HepG2 (cell line): ENCODE data around the gene KATNB1. TPM values are rescaled to one million over a fixed set of nuclear protein-coding genes. Genes with fewer than 3 reads are reported as not detected.

ENCODE experiments used
- DR1 ChIP-seq: sonication (generic); formaldehyde crosslinking; IDR thresholded peaks from 2 replicates; pipeline ENCODE4 v1.8.0; 2021; ENCODE audit warnings: mild to moderate bottlenecking, missing genetic modification reagents, inconsistent platforms
- FLYWCH1 ChIP-seq: sonication (generic); formaldehyde crosslinking; IDR thresholded peaks from 2 replicates; pipeline ENCODE4 v1.8.1; 2023; ENCODE audit warnings: mild to moderate bottlenecking, missing genetic modification reagents
- GATAD1 ChIP-seq: IDR thresholded peaks from 2 replicates; pipeline ENCODE4 v1.6.1; 2016; ENCODE audit warnings: missing genetic modification reagents, missing compliant biosample characterization
- HNRNPLL ChIP-seq: fragments of 200-400 bp; formaldehyde crosslinking; IDR thresholded peaks from 2 replicates; pipeline ENCODE4 v1.6.1; 2017; ENCODE audit warnings: mild to moderate bottlenecking, low read depth, low read length; ENCODE audit not compliant: poor library complexity, severe bottlenecking
- MBNL3 ChIP-seq: fragments of 250-450 bp; sonication (Bioruptor Pico); conservative IDR thresholded peaks from 2 replicates; pipeline ENCODE4 v1.8.0; 2022; ENCODE audit warnings: mild to moderate bottlenecking, inconsistent platforms
- POGZ ChIP-seq: sonication (generic); formaldehyde crosslinking; IDR thresholded peaks from 2 replicates; pipeline ENCODE4 v1.4.0; 2020; ENCODE audit warnings: mild to moderate bottlenecking, missing genetic modification reagents
- POLR2AphosphoS5 ChIP-seq: IDR thresholded peaks from 2 replicates; pipeline ENCODE4 v1.6.1; 2012; ENCODE audit warnings: low read depth, low read length
- PTBP1 ChIP-seq: fragments of 200-400 bp; formaldehyde crosslinking; IDR thresholded peaks from 2 replicates; pipeline ENCODE4 v1.6.1; 2018; ENCODE audit warnings: low read length, low read depth; ENCODE audit not compliant: poor library complexity, severe bottlenecking
- RAD51 ChIP-seq: fragments of 450-650 bp; IDR thresholded peaks from 2 replicates; pipeline ENCODE4 v1.6.1; 2016; ENCODE audit warnings: borderline replicate concordance
- SMYD3 ChIP-seq: sonication (generic); formaldehyde crosslinking; IDR thresholded peaks from 2 replicates; pipeline ENCODE4 v1.8.1; 2023; ENCODE audit warnings: mild to moderate bottlenecking, missing genetic modification reagents
- XBP1 ChIP-seq: sonication (generic); formaldehyde crosslinking; IDR thresholded peaks from 2 replicates; pipeline ENCODE4 v1.5.0; 2020; ENCODE audit warnings: missing genetic modification reagents
- ZIK1 ChIP-seq: sonication (generic); formaldehyde crosslinking; IDR thresholded peaks from 2 replicates; pipeline ENCODE4 v1.5.0; 2020; ENCODE audit warnings: mild to moderate bottlenecking, low read depth, missing genetic modification reagents, borderline replicate concordance
- ZMYM2 ChIP-seq: sonication (generic); formaldehyde crosslinking; IDR thresholded peaks from 2 replicates; pipeline ENCODE4 v1.8.0; 2022; ENCODE audit warnings: mild to moderate bottlenecking, missing genetic modification reagents
- ZNF121 ChIP-seq: sonication (generic); formaldehyde crosslinking; IDR thresholded peaks from 2 replicates; pipeline ENCODE4 v1.5.0; 2020; ENCODE audit warnings: mild to moderate bottlenecking, missing genetic modification reagents
- ZNF788 ChIP-seq: sonication (generic); formaldehyde crosslinking; IDR thresholded peaks from 2 replicates; pipeline ENCODE4 v1.5.0; 2020; ENCODE audit warnings: mild to moderate bottlenecking, missing genetic modification reagents, borderline replicate concordance
- polyA plus RNA-seq, 8 experiments: library from polyadenylated mRNA; depleted of rRNA in 3 of 8; stranded (reverse) in 7 of 8; unstranded in 1 of 8; fragments of >200 nt; fragmentation: Illumina TruSeq in 4 of 8; extraction: Trizol in 4 of 8; gene quantifications; 2 replicates each; pipeline versions ENCODE4 v1.2.1 to v1.2.3, GENCODE V29; 2011 to 2016; ENCODE audit warnings: low read depth in 4 of 8, missing spikeins in 1 of 8, mixed read lengths in 1 of 8; ENCODE audit not compliant: insufficient read depth in 1 of 8
- total RNA-seq, 5 experiments: library from RNA; depleted of rRNA; stranded (reverse); fragments of >200 nt; fragmentation: Illumina TruSeq; extraction: Trizol; gene quantifications; 2 replicates each; pipeline ENCODE4 v1.2.3, GENCODE V29; 2016; ENCODE audit warnings: low read depth in 1 of 5
- TF ChIP-seq, protein P1 (sequence below): sonication (generic); formaldehyde crosslinking; IDR thresholded peaks from 2 replicates; pipeline ENCODE4 v1.4.0; 2020; ENCODE audit warnings: low read depth, missing genetic modification reagents
- TF ChIP-seq, protein P2 (sequence below): IDR thresholded peaks from 2 replicates; pipeline ENCODE4 v1.6.1; 2016; ENCODE audit warnings: missing compliant biosample characterization, missing genetic modification reagents, borderline replicate concordance
- TF ChIP-seq, protein P3 (sequence below): sonication (generic); formaldehyde crosslinking; IDR thresholded peaks from 2 replicates; pipeline ENCODE4 v1.9.0; 2021; ENCODE audit warnings: missing genetic modification reagents, borderline replicate concordance
- TF ChIP-seq, protein P4 (sequence below): sonication (generic); formaldehyde crosslinking; IDR thresholded peaks from 2 replicates; pipeline ENCODE4 v1.5.1; 2020; ENCODE audit warnings: mild to moderate bottlenecking, missing genetic modification reagents, moderate library complexity

Gene KATNB1
- total and polyA plus RNA-seq, 2 of the 13 experiments (the other 11 are each of a cell fraction or from before 2014, with no cell fraction given), result 31.5 to 43.5 TPM

DNA sequence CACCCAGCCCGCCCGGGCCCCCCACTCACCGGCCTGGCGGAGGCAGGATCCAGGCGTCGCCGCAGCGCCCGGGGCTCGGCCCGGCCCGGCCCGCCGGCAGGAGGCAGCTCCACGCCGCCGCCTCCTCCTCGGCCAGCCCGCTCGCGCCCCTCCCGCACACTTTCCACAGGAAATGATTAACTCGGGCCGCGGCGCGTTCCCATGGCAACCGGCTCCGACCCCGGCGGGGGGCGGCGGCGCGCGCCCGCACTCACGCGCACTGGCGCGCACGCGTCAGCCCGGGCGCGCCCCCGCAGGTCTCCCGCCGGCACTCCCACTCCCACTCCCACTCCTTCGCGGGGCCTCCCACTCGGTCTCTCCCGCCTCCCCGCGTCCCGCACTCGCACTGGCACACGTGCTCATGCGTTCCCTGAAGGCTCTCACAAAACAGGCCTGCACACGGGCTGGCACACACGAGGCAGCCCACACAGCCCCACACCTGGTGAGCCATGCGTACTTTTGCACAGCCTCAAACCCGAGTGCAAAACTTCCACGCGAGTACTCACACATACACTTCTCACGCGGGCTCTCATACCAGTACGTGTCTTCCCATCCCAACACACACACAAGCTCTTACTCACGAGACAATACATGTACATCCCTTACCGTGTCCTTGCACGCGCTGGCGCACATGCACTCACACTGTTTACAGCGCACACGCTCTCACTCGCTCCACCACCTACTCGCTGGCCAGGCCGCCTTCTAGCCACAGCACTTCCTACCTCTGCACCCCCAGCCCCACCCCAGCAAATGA, 67.0 kb downstream of the KATNB1 start, which contains the start of gene KIFC3 (continued):
- TF ChIP-seq, protein P1, sequence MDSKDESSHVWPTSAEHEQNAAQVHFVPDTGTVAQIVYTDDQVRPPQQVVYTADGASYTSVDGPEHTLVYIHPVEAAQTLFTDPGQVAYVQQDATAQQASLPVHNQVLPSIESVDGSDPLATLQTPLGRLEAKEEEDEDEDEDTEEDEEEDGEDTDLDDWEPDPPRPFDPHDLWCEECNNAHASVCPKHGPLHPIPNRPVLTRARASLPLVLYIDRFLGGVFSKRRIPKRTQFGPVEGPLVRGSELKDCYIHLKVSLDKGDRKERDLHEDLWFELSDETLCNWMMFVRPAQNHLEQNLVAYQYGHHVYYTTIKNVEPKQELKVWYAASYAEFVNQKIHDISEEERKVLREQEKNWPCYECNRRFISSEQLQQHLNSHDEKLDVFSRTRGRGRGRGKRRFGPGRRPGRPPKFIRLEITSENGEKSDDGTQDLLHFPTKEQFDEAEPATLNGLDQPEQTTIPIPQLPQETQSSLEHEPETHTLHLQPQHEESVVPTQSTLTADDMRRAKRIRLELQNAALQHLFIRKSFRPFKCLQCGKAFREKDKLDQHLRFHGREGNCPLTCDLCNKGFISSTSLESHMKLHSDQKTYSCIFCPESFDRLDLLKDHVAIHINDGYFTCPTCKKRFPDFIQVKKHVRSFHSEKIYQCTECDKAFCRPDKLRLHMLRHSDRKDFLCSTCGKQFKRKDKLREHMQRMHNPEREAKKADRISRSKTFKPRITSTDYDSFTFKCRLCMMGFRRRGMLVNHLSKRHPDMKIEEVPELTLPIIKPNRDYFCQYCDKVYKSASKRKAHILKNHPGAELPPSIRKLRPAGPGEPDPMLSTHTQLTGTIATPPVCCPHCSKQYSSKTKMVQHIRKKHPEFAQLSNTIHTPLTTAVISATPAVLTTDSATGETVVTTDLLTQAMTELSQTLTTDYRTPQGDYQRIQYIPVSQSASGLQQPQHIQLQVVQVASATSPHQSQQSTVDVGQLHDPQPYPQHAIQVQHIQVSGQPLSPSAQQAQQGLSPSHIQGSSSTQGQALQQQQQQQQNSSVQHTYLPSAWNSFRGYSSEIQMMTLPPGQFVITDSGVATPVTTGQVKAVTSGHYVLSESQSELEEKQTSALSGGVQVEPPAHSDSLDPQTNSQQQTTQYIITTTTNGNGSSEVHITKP (CRISPR knock-in tag), result 0 out of 2 replicates have a peak, but pooled peaks have one; percentile 31
- 0 out of 2 replicates have a peak, but pooled peaks have one; percentile 23 for TF ChIP-seq ZNF121 (CRISPR knock-in tag)
- TF ChIP-seq FLYWCH1 (CRISPR knock-in tag), result peak; percentile 40; the same call in 1 of the 2 replicates
- peak; percentile 42; the same call in 1 of the 2 replicates for TF ChIP-seq POLR2AphosphoS5
- TF ChIP-seq RAD51, result no peak
- no peak for TF ChIP-seq PTBP1
- peak; percentile 45; the same call in 1 of the 2 replicates for TF ChIP-seq POGZ (CRISPR knock-in tag)
- TF ChIP-seq, protein P2, sequence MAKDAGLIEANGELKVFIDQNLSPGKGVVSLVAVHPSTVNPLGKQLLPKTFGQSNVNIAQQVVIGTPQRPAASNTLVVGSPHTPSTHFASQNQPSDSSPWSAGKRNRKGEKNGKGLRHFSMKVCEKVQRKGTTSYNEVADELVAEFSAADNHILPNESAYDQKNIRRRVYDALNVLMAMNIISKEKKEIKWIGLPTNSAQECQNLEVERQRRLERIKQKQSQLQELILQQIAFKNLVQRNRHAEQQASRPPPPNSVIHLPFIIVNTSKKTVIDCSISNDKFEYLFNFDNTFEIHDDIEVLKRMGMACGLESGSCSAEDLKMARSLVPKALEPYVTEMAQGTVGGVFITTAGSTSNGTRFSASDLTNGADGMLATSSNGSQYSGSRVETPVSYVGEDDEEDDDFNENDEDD (CRISPR knock-in tag), result peak; percentile 70; the same call in 1 of the 2 replicates
- TF ChIP-seq, protein P3, sequence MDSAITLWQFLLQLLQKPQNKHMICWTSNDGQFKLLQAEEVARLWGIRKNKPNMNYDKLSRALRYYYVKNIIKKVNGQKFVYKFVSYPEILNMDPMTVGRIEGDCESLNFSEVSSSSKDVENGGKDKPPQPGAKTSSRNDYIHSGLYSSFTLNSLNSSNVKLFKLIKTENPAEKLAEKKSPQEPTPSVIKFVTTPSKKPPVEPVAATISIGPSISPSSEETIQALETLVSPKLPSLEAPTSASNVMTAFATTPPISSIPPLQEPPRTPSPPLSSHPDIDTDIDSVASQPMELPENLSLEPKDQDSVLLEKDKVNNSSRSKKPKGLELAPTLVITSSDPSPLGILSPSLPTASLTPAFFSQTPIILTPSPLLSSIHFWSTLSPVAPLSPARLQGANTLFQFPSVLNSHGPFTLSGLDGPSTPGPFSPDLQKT (CRISPR knock-in tag), result no peak
- TF ChIP-seq XBP1 (CRISPR knock-in tag), result no peak
- TF ChIP-seq, protein P4, sequence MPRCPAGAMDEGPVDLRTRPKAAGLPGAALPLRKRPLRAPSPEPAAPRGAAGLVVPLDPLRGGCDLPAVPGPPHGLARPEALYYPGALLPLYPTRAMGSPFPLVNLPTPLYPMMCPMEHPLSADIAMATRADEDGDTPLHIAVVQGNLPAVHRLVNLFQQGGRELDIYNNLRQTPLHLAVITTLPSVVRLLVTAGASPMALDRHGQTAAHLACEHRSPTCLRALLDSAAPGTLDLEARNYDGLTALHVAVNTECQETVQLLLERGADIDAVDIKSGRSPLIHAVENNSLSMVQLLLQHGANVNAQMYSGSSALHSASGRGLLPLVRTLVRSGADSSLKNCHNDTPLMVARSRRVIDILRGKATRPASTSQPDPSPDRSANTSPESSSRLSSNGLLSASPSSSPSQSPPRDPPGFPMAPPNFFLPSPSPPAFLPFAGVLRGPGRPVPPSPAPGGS (CRISPR knock-in tag), result peak; percentile 91
- no peak; the same call in 1 of the 2 replicates for TF ChIP-seq GATAD1 (CRISPR knock-in tag)
- TF ChIP-seq SMYD3 (CRISPR knock-in tag), result peak; percentile 95
- TF ChIP-seq ZMYM2 (CRISPR knock-in tag), result peak; percentile 86
- peak; percentile 50 for TF ChIP-seq HNRNPLL
- no peak for TF ChIP-seq MBNL3 (CRISPR knock-in tag)
- TF ChIP-seq ZIK1 (CRISPR knock-in tag), result peak; percentile 67; the same call in 1 of the 2 replicates
- peak; percentile 53; the same call in 1 of the 2 replicates for TF ChIP-seq DR1
- peak; percentile 83 for TF ChIP-seq ZNF788 (CRISPR knock-in tag)
